HepG2 (cell line): ENCODE measurements around the gene TNFAIP3. TPM values are rescaled to one million over a fixed set of nuclear protein-coding genes. Genes with fewer than 3 reads are reported as not detected.

Experiments
- ATAC-seq: fragments of 200-7000 bp; cut with Tn5 transposase; 3 replicates; pipeline ENCODE4 v1.9.1; 2020; ENCODE audit warnings: mild to moderate bottlenecking, moderate library complexity
- BruUV-seq: library from RNA; stranded (reverse); fragments of 400-500 nt; replicated peaks from 2 replicates; lab custom pipeline; 2021; lab: Mats Ljungman, UMichigan
- CTCF ChIA-PET: fragments of 300-600 bp; formaldehyde crosslinking; extraction: SDS; loops from one replicate; lab custom pipeline; 2021; ENCODE audit warnings: low total read pairs, inconsistent platforms, low intra/inter-chr PET ratio; lab: Yijun Ruan, JAX
- POLR2A ChIA-PET: fragments of 350-600 bp; sonication (Branson Sonifier 250); formaldehyde crosslinking; loops from one replicate; lab custom pipeline; 2020; ENCODE audit warnings: antibody characterized with exemption, inconsistent platforms; lab: Yijun Ruan, JAX
- DNase-seq: peaks from one replicate; pipeline ENCODE4 v3.0.0-alpha.2; 2015; ENCODE audit warnings: low spot score
- FAIRE-seq: peaks from 3 replicates; lab custom pipeline; 2011; peaks lifted over from hg19 to GRCh38; lab: Jason Lieb, UNC
- H2AFZ ChIP-seq: one replicate; pipeline ENCODE4 v1.6.1; 2011; ENCODE audit warnings: low read length, inconsistent platforms
- H3K27ac ChIP-seq: fragments of 300-600 bp; 3 replicates; pipeline ENCODE4 v1.8.0; 2011; ENCODE audit warnings: mixed run types, mild to moderate bottlenecking, mixed read lengths, low read length, inconsistent platforms; ENCODE audit not compliant: insufficient read depth; ENCODE audit errors: extremely low read length
- H3K27me3 ChIP-seq, 2 experiments: fragments of 200-600 bp in 1 of 2; 2 replicates in 1 of 2; 3 replicates in 1 of 2; pipeline versions ENCODE4 v1.6.0 to v1.8.0; 2011; ENCODE audit warnings: low read length in 2 of 2, mild to moderate bottlenecking in 2 of 2, moderate library complexity in 2 of 2, inconsistent platforms in 1 of 2; ENCODE audit not compliant: insufficient read depth in 2 of 2, control insufficient read depth in 1 of 2
- H3K36me3 ChIP-seq, 2 experiments: fragments of 200-600 bp in 1 of 2; replicated peaks in 1 of 2; 2 replicates in 1 of 2; 3 replicates in 1 of 2; pipeline versions ENCODE4 v1.5.1 to v1.8.0; 2011; ENCODE audit warnings: low read length in 2 of 2, inconsistent platforms in 1 of 2; ENCODE audit not compliant: insufficient read depth in 2 of 2, control insufficient read depth in 1 of 2
- H3K4me1 ChIP-seq: 2 replicates; pipeline ENCODE4 v1.5.1; 2012; ENCODE audit warnings: low read length, inconsistent platforms; ENCODE audit not compliant: insufficient read depth
- H3K4me2 ChIP-seq: 2 replicates; pipeline ENCODE4 v1.6.0; 2011; ENCODE audit warnings: low read depth, low read length, inconsistent platforms
- H3K4me3 ChIP-seq, 3 experiments: fragments of 200-600 bp in 1 of 3; sonication (generic), shearing (Covaris generic) in 1 of 3; replicated peaks in 1 of 3; 2 replicates each; pipeline ENCODE4 v1.5.1; 2011 to 2016; ENCODE audit warnings: low read length in 3 of 3, inconsistent platforms in 2 of 3, low read depth in 2 of 3, mild to moderate bottlenecking in 2 of 3, control low read depth in 1 of 3, mixed read lengths in 1 of 3; ENCODE audit not compliant: insufficient read depth in 1 of 3
- H3K79me2 ChIP-seq: one replicate; pipeline ENCODE4 v1.6.1; 2011; ENCODE audit warnings: low read length, inconsistent platforms; ENCODE audit not compliant: insufficient read depth
- H3K9ac ChIP-seq: 2 replicates; pipeline ENCODE4 v1.6.0; 2011; ENCODE audit warnings: mild to moderate bottlenecking, low read depth, low read length, inconsistent platforms; ENCODE audit not compliant: insufficient read depth
- H3K9me3 ChIP-seq: 2 replicates; pipeline ENCODE4 v1.5.1; 2012; ENCODE audit warnings: mild to moderate bottlenecking, low read length
- H4K20me1 ChIP-seq: 2 replicates; pipeline ENCODE4 v1.6.0; 2011; ENCODE audit warnings: inconsistent platforms, mild to moderate bottlenecking, low read length, moderate library complexity; ENCODE audit not compliant: insufficient read depth
- HCFC1 ChIP-seq: fragments of 150-350 bp; IDR thresholded peaks from 2 replicates; pipeline ENCODE4 v1.6.1; 2014; ENCODE audit warnings: low read depth, low read length
- HNF1A ChIP-seq, 2 experiments: sonication (generic) in 1 of 2; formaldehyde crosslinking in 1 of 2; IDR thresholded peaks; 2 replicates each; pipeline versions ENCODE4 v1.4.0 to v1.6.1; 2016 to 2020; ENCODE audit warnings: borderline replicate concordance in 1 of 2, low read depth in 1 of 2, mild to moderate bottlenecking in 1 of 2, missing genetic modification reagents in 1 of 2
- KDM2A ChIP-seq: sonication (generic); formaldehyde crosslinking; IDR thresholded peaks from 2 replicates; pipeline ENCODE4 v1.4.0; 2020; ENCODE audit warnings: low read depth, missing genetic modification reagents, borderline replicate concordance
- KDM6A ChIP-seq: IDR thresholded peaks from 2 replicates; pipeline ENCODE4 v1.6.1; 2016; ENCODE audit warnings: low read depth
- MXD4 ChIP-seq: IDR thresholded peaks from 2 replicates; pipeline ENCODE4 v1.6.1; 2016; ENCODE audit warnings: mild to moderate bottlenecking, missing biosample characterization, missing genetic modification reagents
- NFIB ChIP-seq: sonication (generic); formaldehyde crosslinking; IDR thresholded peaks from 2 replicates; pipeline ENCODE4 v1.9.0; 2021; ENCODE audit warnings: missing genetic modification reagents, mild to moderate bottlenecking, borderline replicate concordance
- THAP9 ChIP-seq: sonication (generic); formaldehyde crosslinking; IDR thresholded peaks from 2 replicates; pipeline ENCODE4; 2020; ENCODE audit warnings: missing genetic modification reagents, mild to moderate bottlenecking, borderline replicate concordance
- TRAFD1 ChIP-seq: sonication (generic); formaldehyde crosslinking; IDR thresholded peaks from 2 replicates; pipeline ENCODE4 v1.5.1; 2020; ENCODE audit warnings: missing genetic modification reagents, mild to moderate bottlenecking, borderline replicate concordance
- ZFP36L2 ChIP-seq: sonication (generic); formaldehyde crosslinking; IDR thresholded peaks from 2 replicates; pipeline ENCODE4 v1.4.0; 2020; ENCODE audit warnings: missing genetic modification reagents
- ZNF543 ChIP-seq: sonication (generic); formaldehyde crosslinking; IDR thresholded peaks from 2 replicates; pipeline ENCODE4 v1.4.0; 2020; ENCODE audit warnings: mild to moderate bottlenecking, missing genetic modification reagents
- ZNF563 ChIP-seq: sonication (generic); formaldehyde crosslinking; IDR thresholded peaks from 2 replicates; pipeline ENCODE4 v1.8.0; 2022; ENCODE audit warnings: mild to moderate bottlenecking, moderate library complexity, missing genetic modification reagents
- WGBS: methylation state at CpG from one replicate; pipeline ENCODE4 v1.1.6; 2017; ENCODE audit warnings: low lambda C conversion rate; 5-methylcytosine and 5-hydroxymethylcytosine counted together
- in situ Hi-C: cut with HindIII; loops from 2 replicates; pipeline ENCODE4 v1.10.0; 2017; ENCODE audit warnings: low pct_unique_long_range_greater_than_20kb; ENCODE audit not compliant: extremely low pct_ligation_motif_present
- intact Hi-C: fragments of 100-400 bp; cut with micrococcal nuclease; formaldehyde crosslinking; loops from one replicate; pipeline ENCODE4 v1.10.0; 2022; ENCODE audit not compliant: unreplicated experiment
- polyA plus RNA-seq, 8 experiments: library from polyadenylated mRNA; depleted of rRNA in 3 of 8; stranded (reverse) in 7 of 8; unstranded in 1 of 8; fragments of >200 nt; fragmentation: Illumina TruSeq in 4 of 8; extraction: Trizol in 4 of 8; gene quantifications; 2 replicates each; pipeline versions ENCODE4 v1.2.1 to v1.2.3, GENCODE V29; 2011 to 2016; ENCODE audit warnings: low read depth in 4 of 8, missing spikeins in 1 of 8, mixed read lengths in 1 of 8; ENCODE audit not compliant: insufficient read depth in 1 of 8
- total RNA-seq, 5 experiments: library from RNA; depleted of rRNA; stranded (reverse); fragments of >200 nt; fragmentation: Illumina TruSeq; extraction: Trizol; gene quantifications; 2 replicates each; pipeline ENCODE4 v1.2.3, GENCODE V29; 2016; ENCODE audit warnings: low read depth in 1 of 5
- TF ChIP-seq, protein P1 (sequence below): sonication (generic); formaldehyde crosslinking; IDR thresholded peaks from 2 replicates; pipeline ENCODE4 v1.4.0; 2020; ENCODE audit warnings: mild to moderate bottlenecking, missing genetic modification reagents
- TF ChIP-seq, protein P2 (sequence below): sonication (generic); formaldehyde crosslinking; IDR thresholded peaks from 2 replicates; pipeline ENCODE4 v1.4.0; 2020; ENCODE audit warnings: low read depth, mild to moderate bottlenecking, missing genetic modification reagents

The TNFAIP3 gene
- total and polyA plus RNA-seq, 2 of the 13 experiments (the other 11 are each of a cell fraction or from before 2014, with no cell fraction given): 28.2 to 47.1 TPM

DNA sequence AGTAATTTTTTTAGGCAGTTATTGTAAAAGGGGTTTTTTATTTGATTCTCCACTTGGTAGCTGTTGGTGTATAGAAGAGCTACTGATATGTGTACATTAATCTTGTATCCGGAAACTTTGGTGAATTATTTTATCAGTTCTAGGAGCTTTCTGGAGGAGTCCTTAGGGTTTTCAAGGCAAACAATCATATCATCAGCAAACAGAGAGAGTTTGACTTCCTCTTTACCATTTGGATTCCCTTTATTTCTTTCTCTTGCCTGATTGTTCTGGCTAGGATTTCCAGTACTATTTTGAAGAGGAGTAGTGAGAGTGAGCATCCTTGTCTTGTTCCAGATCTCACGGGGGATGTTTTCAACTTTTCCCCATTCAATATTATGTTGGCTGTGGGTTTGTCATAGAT lies 28.0 kb upstream of the TNFAIP3 start:
- H3K79me2 ChIP-seq: no peaks in the 10 kb centered on the region
- 72% methylated on average over 2 of the region's 2 CpGs for WGBS
- no peak for ATAC-seq
- no peaks in the 10 kb centered on the region for H3K36me3 ChIP-seq
- H4K20me1 ChIP-seq: no peaks in the 10 kb centered on the region
- DNase-seq: no peak
- H3K27ac ChIP-seq: no peak overlapping the region
- POLR2A ChIA-PET: no interaction called here
- H3K27me3 ChIP-seq: no peaks in the 10 kb centered on the region; a peak in 1 of 5 replicates
- intact Hi-C loops: no loop called here
- no peak overlapping the region for H3K4me3 ChIP-seq
- no peak overlapping the region for H2AFZ ChIP-seq
- no peak for TF ChIP-seq ZFP36L2 (CRISPR knock-in tag)
- TF ChIP-seq, protein P1, sequence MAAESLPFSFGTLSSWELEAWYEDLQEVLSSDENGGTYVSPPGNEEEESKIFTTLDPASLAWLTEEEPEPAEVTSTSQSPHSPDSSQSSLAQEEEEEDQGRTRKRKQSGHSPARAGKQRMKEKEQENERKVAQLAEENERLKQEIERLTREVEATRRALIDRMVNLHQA (CRISPR knock-in tag): no peak
- no peak for TF ChIP-seq MXD4 (CRISPR knock-in tag)
- no peak for TF ChIP-seq NFIB
- no peak for TF ChIP-seq HNF1A (IDR thresholded peaks at IDR 0.05; ENCODE audit: low read depth)
- TF ChIP-seq HNF1A (CRISPR knock-in tag; IDR thresholded peaks at IDR 0.05; ENCODE audit: borderline replicate concordance): no peak
- TF ChIP-seq KDM2A (CRISPR knock-in tag): no peak
- TF ChIP-seq THAP9 (CRISPR knock-in tag): no peak
- TF ChIP-seq, protein P2, sequence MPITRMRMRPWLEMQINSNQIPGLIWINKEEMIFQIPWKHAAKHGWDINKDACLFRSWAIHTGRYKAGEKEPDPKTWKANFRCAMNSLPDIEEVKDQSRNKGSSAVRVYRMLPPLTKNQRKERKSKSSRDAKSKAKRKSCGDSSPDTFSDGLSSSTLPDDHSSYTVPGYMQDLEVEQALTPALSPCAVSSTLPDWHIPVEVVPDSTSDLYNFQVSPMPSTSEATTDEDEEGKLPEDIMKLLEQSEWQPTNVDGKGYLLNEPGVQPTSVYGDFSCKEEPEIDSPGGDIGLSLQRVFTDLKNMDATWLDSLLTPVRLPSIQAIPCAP (CRISPR knock-in tag): no peak
- no peak for TF ChIP-seq ZNF543 (CRISPR knock-in tag)
- no peak for TF ChIP-seq KDM6A (CRISPR knock-in tag)
- TF ChIP-seq ZNF563 (CRISPR knock-in tag): no peak
- TF ChIP-seq HCFC1: no peak
- no peak for TF ChIP-seq TRAFD1
- TF ChIP-seq, all 625 proteins: peak for 0
- Histone ChIP-seq H3K9me3 (no peaks in the 10 kb centered on the region), H3K4me1 (peaks cover 18% of the 10 kb centered on the region), H3K9ac (no peak overlapping the region), H3K4me2 (no peak overlapping the region)
- BruUV-seq: no TSS peak
- no peak for FAIRE-seq
- in situ Hi-C loops: no loop called here
- CTCF ChIA-PET: no interaction called here
